Measurements from ENCODE around the gene PTPDC1.

The PTPDC1 gene

GRCh38 chr9:94139672-94140417, 55.6 kb downstream of the PTPDC1 start:
- DNase-seq (ENCODE audit: low read depth, low spot score): no peak
- H3K4me3 ChIP-seq (ENCODE audit: low read length): no peak overlapping the region

- no peak overlapping the region for H3K4me3 ChIP-seq (ENCODE audit: low read length)
- no peak for DNase-seq (ENCODE audit: low read depth, low spot score)
Measured at GRCh38 chr9:94140418-94140780, 56.1 kb downstream of the PTPDC1 start.

GRCh38 chr9:94140791-94141790, 56.8 kb downstream of the PTPDC1 start:
- no peak for DNase-seq (ENCODE audit: low read depth, low spot score)
- no peak overlapping the region for H3K4me3 ChIP-seq (ENCODE audit: low read length)

GRCh38 chr9:94142353-94142752, 58.1 kb downstream of the PTPDC1 start:
- DNase-seq (ENCODE audit: low read depth, low spot score): no peak
- no peak overlapping the region for H3K4me3 ChIP-seq (ENCODE audit: low read length)

- H3K4me3 ChIP-seq (ENCODE audit: low read length): no peak overlapping the region
- DNase-seq (ENCODE audit: low read depth, low spot score): no peak
Measured at GRCh38 chr9:94144394-94144793, 60.1 kb downstream of the PTPDC1 start.

GRCh38 chr9:94145640-94146039, 61.4 kb downstream of the PTPDC1 start:
- no peak for DNase-seq (ENCODE audit: low read depth, low spot score)
- no peak overlapping the region for H3K4me3 ChIP-seq (ENCODE audit: low read length)

GRCh38 chr9:94147776-94148175, 63.5 kb downstream of the PTPDC1 start:
- no peak overlapping the region for H3K4me3 ChIP-seq (ENCODE audit: low read length)
- no peak for DNase-seq (ENCODE audit: low read depth, low spot score)

- no peak for DNase-seq (ENCODE audit: low read depth, low spot score)
- H3K4me3 ChIP-seq (ENCODE audit: low read length): no peak overlapping the region
Measured at GRCh38 chr9:94148419-94148818, 64.2 kb downstream of the PTPDC1 start.

GRCh38 chr9:94149696-94150095, 65.4 kb downstream of the PTPDC1 start:
- DNase-seq (ENCODE audit: low read depth, low spot score): no peak
- no peak overlapping the region for H3K4me3 ChIP-seq (ENCODE audit: low read length)

- DNase-seq (ENCODE audit: low read depth, low spot score): no peak
- no peak overlapping the region for H3K4me3 ChIP-seq (ENCODE audit: low read length)
Measured at GRCh38 chr9:94150279-94150828, 66.1 kb downstream of the PTPDC1 start.

- H3K4me3 ChIP-seq (ENCODE audit: low read length): no peak overlapping the region
Measured at GRCh38 chr9:94150890-94151650, 66.8 kb downstream of the PTPDC1 start.

GRCh38 chr9:94153905-94154304, 69.6 kb downstream of the PTPDC1 start:
- peak; percentile 42 for DNase-seq (ENCODE audit: low read depth, low spot score)

More at GRCh38 chr9:94150890-94151650, 66.8 kb downstream of the PTPDC1 start:
- no peak for DNase-seq (ENCODE audit: low read depth, low spot score)

GRCh38 chr9:94156348-94157049, 72.2 kb downstream of the PTPDC1 start:
- no peak for DNase-seq (ENCODE audit: low read depth, low spot score)

More at GRCh38 chr9:94153905-94154304, 69.6 kb downstream of the PTPDC1 start:
- no peak overlapping the region for H3K4me3 ChIP-seq (ENCODE audit: low read length)

GRCh38 chr9:94157050-94157801, 73.0 kb downstream of the PTPDC1 start:
- no peak overlapping the region for H3K4me3 ChIP-seq (ENCODE audit: low read length)
- no peak for DNase-seq (ENCODE audit: low read depth, low spot score)

More at GRCh38 chr9:94156348-94157049, 72.2 kb downstream of the PTPDC1 start:
- H3K4me3 ChIP-seq (ENCODE audit: low read length): no peak overlapping the region

Data from Jurkat, Clone E6-1 (cell line).